HFFc6 (cell line): ENCODE results near the gene TRABD2B. TPM values are rescaled to one million over a fixed set of nuclear protein-coding genes. Genes with fewer than 3 reads are reported as not detected.

Experiments
- DNase-seq: peaks from one replicate; pipeline ENCODE4 v3.0.0-alpha.2; 2018
- H3K27ac Mint-ChIP-seq: 2 replicates; pipeline ENCODE4 v1.8.0; 2020; ENCODE audit warnings: mild to moderate bottlenecking, mixed read lengths
- H3K27me3 Mint-ChIP-seq: 2 replicates; pipeline ENCODE4 v1.8.0; 2021; ENCODE audit warnings: mild to moderate bottlenecking, moderate library complexity, mixed read lengths; ENCODE audit not compliant: insufficient read depth
- H3K36me3 Mint-ChIP-seq: 2 replicates; pipeline ENCODE4 v1.8.0; 2021; ENCODE audit warnings: low read depth, mixed read lengths
- H3K4me1 Mint-ChIP-seq: 2 replicates; pipeline ENCODE4 v1.8.0; 2020; ENCODE audit warnings: low read depth, mixed read lengths
- H3K4me3 Mint-ChIP-seq: 2 replicates; pipeline ENCODE4 v1.8.0; 2020; ENCODE audit warnings: mild to moderate bottlenecking, moderate library complexity, mixed read lengths
- H3K9me3 Mint-ChIP-seq: 2 replicates; pipeline ENCODE4 v1.8.0; 2020; ENCODE audit warnings: mild to moderate bottlenecking, mixed read lengths
- CTCF ChIP-seq: fragments of 200-600 bp; sonication (generic); IDR thresholded peaks from 2 replicates; pipeline ENCODE4 v1.5.0; 2021; ENCODE audit warnings: antibody characterized with exemption, mild to moderate bottlenecking
- total RNA-seq, 6 experiments: library from RNA; stranded (reverse); fragmentation: NEBNext Ultra II Directional; extraction: Animal tissue kit (Norgen Biotek cat#: 25700); gene quantifications; 2 replicates in 1 of 6; 3 replicates in 5 of 6; pipeline ENCODE4 v1.2.3, GENCODE V29; 2021

The TRABD2B gene
- total RNA-seq, 6 experiments from 2014 or later, result not detected

- DNase-seq, result no peak
- H3K27me3 Mint-ChIP-seq, result no peaks in the 10 kb centered on the region; the same call in 1 of the 2 replicates
- no peaks in the 10 kb centered on the region for H3K4me1 Mint-ChIP-seq
- 0 out of 2 replicates have a peak, but pooled peaks cover 9% of the 10 kb centered on the region for H3K36me3 Mint-ChIP-seq
- TF ChIP-seq CTCF, result no peak
- peaks cover 69% of the 10 kb centered on the region for H3K9me3 Mint-ChIP-seq
- no peak overlapping the region for H3K4me3 Mint-ChIP-seq
- no peak overlapping the region for H3K27ac Mint-ChIP-seq
Observed at GRCh38 chr1:47953661-47954060, 43.5 kb downstream of the TRABD2B start.

- Mint-ChIP-seq H3K4me3 (no peak overlapping the region), H3K36me3 (no peaks in the 10 kb centered on the region), H3K9me3 (peaks cover 68% of the 10 kb centered on the region), H3K27me3 (no peaks in the 10 kb centered on the region; the same call in 1 of the 2 replicates), H3K4me1 (no peaks in the 10 kb centered on the region), H3K27ac (no peak overlapping the region)
- no peak for DNase-seq
- TF ChIP-seq CTCF, result no peak
Observed at GRCh38 chr1:47951545-47952235, 45.5 kb downstream of the TRABD2B start.

DNA sequence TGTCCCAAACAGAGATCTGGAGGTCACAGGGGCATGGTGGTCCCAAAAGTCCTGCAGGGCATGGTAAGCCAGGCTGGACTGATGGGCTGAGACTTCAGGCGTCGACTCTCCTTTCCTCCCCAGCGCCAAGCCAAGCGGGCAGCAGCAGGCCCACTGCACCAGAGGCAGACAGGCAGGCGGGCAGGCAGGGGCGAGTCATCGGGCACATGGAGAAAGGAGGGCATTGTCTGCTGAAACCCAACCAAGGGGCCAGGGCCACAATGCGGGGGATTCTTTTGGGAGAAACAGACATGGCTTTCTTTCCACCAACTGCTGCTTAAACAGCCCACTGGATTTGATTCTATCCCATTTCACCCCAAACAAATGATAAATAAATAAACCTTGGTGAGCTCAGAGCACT, 46.2 kb downstream of the TRABD2B start:
- no peak for TF ChIP-seq CTCF
- Mint-ChIP-seq H3K27me3 (no peaks in the 10 kb centered on the region; the same call in 1 of the 2 replicates), H3K27ac (no peak overlapping the region), H3K9me3 (peaks cover 64% of the 10 kb centered on the region), H3K4me1 (no peaks in the 10 kb centered on the region), H3K4me3 (no peak overlapping the region), H3K36me3 (no peaks in the 10 kb centered on the region)
- no peak for DNase-seq

DNA sequence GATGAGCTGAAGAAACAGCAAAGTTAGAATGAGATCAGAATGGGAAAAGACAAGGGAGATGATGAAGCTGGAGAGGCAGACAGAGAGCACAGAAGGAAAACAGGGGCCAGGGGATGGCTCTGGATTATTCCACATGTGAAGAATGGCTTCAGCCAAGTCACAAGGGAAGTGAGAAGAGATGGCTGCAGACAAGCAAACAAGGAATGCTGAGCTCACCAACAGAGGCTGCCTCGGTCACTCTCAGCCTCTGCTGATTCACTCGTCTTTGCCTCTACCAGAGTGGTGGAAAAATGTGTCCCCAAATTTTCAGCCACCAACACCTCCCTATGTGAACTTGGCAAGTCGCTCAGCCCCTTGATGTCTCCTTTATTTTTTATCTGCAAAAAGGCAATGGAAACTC, 46.7 kb downstream of the TRABD2B start:
- no peak overlapping the region for H3K4me3 Mint-ChIP-seq
- no peaks in the 10 kb centered on the region; the same call in 1 of the 2 replicates for H3K27me3 Mint-ChIP-seq
- H3K27ac Mint-ChIP-seq, result no peak overlapping the region
- peaks cover 58% of the 10 kb centered on the region for H3K9me3 Mint-ChIP-seq
- no peak for DNase-seq
- no peak for TF ChIP-seq CTCF
- no peaks in the 10 kb centered on the region for H3K4me1 Mint-ChIP-seq
- H3K36me3 Mint-ChIP-seq, result no peaks in the 10 kb centered on the region

- DNase-seq, result no peak
- Mint-ChIP-seq H3K27ac (no peak overlapping the region), H3K4me1 (no peaks in the 10 kb centered on the region), H3K9me3 (peaks cover 45% of the 10 kb centered on the region), H3K4me3 (no peak overlapping the region), H3K36me3 (no peaks in the 10 kb centered on the region), H3K27me3 (no peaks in the 10 kb centered on the region; the same call in 1 of the 2 replicates)
- no peak for TF ChIP-seq CTCF
Observed at GRCh38 chr1:47948126-47948525, 49.1 kb downstream of the TRABD2B start.
